Retinal pigment epithelial cell (primary cell): Measurements from ENCODE around the gene PCMTD2.
A peak's percentile ranks its signal among the peaks of the same experiment; 100 is the strongest.

Experiments used
- DNase-seq: peaks from one replicate; pipeline ENCODE4 v3.0.0-alpha.2; 2010; ENCODE audit warnings: low read depth
- H3K4me3 ChIP-seq: 2 replicates; pipeline ENCODE4 v1.5.1; 2011; ENCODE audit warnings: mild to moderate bottlenecking, low read length, control low read depth, moderate library complexity
- TF ChIP-seq, protein P1 (sequence below): conservative IDR thresholded peaks from 2 replicates; pipeline ENCODE4 v1.5.1; 2011; ENCODE audit warnings: low read depth, low read length, control low read depth, inconsistent platforms

PCMTD2 gene

DNA sequence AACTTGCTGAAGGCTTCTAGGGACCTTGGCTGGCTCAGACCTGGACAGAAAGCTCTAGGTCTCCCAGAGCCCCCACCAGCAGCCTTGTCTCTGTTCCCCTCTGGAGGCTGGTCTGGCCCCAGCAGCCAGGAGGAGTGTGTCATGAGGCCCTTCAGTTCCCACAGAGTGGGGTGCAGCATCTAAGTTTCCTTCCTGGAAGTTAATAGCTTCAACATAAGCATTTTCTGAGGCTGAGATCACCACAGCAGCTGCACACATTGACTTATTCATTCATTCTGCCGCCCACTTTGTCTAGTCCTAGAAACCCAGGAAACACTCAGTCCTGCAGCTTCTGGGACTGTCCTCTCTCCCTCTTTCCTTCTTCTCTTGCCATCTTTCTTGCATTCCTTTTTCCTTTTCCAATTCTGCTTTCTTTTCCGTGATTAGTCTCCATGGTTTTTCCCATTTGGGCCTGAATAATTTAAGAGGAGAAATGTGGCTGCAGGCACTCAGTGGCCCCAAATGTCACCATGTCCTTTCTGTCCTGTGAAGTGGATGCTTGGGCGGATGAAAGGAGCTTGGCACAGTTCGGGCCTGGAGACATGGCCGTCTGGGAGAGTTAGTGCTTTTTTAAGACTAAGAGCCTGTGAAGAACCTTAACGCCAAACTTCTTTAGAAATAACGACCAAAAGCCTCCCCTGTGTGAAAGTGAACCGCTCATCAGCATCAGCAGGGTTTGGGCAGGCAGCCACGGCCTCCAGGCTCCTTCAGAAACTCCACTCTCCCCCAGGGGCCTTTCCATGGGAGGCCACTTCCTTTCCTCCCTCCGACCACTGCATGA is 31.0 kb upstream of the PCMTD2 start:
- DNase-seq: peak; percentile 32
- TF ChIP-seq, protein P1, sequence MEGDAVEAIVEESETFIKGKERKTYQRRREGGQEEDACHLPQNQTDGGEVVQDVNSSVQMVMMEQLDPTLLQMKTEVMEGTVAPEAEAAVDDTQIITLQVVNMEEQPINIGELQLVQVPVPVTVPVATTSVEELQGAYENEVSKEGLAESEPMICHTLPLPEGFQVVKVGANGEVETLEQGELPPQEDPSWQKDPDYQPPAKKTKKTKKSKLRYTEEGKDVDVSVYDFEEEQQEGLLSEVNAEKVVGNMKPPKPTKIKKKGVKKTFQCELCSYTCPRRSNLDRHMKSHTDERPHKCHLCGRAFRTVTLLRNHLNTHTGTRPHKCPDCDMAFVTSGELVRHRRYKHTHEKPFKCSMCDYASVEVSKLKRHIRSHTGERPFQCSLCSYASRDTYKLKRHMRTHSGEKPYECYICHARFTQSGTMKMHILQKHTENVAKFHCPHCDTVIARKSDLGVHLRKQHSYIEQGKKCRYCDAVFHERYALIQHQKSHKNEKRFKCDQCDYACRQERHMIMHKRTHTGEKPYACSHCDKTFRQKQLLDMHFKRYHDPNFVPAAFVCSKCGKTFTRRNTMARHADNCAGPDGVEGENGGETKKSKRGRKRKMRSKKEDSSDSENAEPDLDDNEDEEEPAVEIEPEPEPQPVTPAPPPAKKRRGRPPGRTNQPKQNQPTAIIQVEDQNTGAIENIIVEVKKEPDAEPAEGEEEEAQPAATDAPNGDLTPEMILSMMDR: no peak
- no peak overlapping the region for H3K4me3 ChIP-seq

DNA sequence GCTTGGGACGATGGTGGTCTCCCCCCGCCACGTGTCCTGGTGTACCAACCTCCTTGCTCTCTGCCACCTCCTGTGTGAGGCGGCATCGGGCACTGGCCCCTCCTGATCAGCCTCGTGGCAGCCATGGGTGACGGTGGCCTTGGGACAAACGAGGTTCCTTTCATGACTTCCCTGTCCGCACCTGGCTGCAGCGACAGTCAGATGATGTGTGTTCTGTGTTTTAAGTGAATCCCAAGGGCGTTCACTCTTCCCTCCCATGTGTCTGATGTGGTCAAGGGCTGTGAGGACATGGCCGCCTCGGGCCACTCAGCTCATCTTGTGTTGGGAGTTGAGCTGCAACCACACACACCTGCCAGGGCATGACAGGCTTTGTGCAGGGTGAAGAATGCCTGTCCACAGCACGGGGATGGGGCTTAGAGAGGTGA is 30.4 kb upstream of the PCMTD2 start:
- no peak for DNase-seq
- no peak overlapping the region for H3K4me3 ChIP-seq
- TF ChIP-seq, protein P1: no peak

DNA sequence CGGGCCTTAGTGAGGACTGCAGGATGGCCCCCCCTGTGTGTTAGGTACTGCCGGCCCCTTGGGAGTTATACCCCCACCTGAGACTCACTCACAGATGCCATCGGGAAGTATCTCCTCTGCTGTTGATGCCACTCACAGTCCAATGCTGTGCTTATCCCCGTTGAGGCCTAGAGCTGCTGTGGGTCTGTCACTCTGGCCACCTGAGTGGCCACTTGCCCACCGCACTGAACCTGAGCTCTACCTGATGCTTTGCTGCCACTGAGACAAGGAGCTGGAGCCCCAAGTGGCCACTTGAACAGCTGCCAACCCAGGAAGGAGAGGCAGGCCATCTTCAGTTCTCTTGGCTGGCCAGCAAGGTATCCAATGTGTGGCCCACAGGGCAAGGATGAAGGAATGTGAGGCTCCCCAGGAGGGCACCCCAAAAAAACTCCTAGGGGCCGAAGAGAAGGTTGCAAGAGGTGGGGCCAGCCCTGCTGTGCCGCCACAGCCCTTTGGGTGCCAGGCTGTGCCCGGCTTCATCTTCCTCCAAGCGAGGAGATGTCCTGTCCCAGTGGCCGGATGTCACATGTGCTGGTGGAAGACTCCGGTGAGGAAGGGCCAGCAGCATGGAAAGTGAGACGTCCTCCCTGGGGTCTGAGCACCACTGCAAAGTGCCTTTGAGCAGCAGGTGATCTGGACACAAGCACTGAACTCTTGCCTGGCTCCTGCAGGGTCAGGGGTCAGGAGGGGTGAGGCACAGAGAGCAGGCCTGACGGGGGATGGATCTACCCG is 29.5 kb upstream of the PCMTD2 start:
- H3K4me3 ChIP-seq: no peak overlapping the region
- TF ChIP-seq, protein P1: no peak
- DNase-seq: no peak

DNA sequence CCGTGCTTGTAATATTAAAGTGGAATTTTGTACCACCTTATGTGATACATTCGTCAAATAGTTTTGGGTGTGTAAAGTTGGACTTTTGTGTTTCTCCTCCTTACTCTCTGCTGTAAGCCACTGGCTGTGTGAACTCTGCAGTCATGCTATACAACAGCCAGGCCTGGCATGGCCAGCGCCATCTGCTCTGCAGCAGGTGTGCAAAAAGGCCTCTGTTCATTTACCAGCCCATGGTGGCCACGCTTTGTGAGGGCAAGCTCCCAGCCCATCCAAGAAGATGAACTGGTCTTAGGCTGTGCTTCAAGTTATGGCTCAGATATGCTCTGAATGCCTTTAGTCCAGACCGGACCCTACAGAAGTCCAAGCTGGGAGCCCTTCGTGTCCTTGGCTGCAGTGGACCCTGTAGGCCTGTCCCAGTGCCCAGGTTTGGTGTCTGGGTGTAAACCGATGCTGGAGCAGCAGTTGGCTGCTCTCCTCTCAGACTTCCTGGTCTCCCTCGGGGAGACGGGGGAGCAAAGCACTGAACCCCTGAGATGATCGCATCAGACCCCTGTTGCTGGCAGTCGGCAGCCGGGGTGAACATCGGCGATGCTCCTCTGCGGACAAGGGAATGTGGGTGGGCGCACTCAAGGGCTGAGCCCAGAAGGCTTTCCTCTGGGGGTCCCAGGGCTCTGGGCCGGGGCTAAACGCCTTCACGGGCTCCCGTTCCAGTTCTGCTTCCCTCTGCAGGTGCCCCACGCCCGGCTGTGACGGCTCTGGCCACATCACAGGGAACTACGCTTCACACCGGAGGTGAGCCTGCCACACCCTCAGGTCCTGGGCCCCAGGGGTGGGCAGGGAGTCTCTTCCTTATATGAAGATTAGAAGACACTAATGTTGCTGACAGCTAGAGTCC is 28.6 kb upstream of the PCMTD2 start:
- no peak for DNase-seq
- H3K4me3 ChIP-seq: no peak overlapping the region
- TF ChIP-seq, protein P1: no peak

DNA sequence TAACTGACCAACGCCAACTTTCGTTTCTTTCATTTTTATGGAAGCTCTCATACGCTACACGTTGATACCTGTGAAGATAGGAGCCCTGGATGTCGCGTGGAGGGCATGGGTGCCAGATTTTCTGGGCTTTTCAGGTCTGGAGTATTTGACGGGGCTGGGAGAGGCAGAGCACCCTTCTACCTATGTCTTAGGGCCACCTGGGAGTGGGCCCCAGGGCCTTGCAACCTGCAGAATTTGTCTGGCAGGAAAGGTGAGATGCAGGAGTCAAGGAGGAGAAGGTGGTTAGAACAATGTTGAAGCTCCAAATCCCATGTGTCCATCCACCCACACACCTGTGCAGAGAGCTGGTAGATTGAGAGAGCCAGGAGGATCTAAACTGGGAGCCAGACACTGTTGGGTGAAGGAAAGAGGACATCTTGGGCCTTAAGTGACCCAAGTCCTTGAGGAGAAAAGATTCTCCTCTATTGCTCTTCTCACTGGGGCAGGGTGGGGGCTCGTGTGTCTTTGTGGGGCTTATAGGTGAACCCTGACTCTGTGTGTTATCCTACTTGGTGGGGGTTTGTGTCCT is 27.4 kb upstream of the PCMTD2 start:
- no peak overlapping the region for H3K4me3 ChIP-seq
- TF ChIP-seq, protein P1: no peak
- DNase-seq: no peak

DNA sequence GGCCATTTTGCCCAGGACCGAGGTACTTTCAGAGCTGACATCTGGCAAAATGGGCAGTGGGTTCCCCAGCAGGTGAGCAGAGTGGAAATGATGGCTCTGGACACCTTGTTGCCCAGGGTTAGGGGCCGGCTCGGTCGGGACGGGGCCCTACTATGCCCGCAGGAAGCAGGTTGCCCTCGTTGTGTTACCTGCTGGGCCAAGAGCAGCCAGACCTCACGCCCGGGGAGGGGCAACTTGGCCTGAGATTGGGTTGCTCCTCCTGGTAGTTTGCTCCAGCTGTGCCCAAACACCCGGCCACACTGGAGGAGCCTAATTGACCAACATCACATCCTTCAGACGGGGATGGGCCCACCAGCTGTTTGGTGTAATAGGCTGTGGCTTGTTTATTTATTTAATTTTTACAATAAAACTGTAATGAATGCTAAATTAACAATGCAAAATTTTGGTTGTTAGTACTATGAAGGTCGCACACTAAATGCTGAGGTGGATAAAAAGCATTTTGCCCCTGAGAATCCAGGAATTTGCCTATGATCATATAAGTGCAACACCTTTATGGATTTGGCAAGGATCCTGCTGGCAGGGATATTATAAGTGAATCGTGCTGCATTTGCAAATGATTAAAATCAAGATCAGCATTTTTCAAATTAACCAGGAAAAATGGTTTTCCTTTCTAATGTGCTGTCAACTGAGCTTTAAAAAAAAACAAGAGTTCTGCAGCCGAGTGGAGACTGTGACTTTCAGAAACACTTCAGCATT is 26.6 kb upstream of the PCMTD2 start:
- DNase-seq: no peak
- TF ChIP-seq, protein P1: no peak
- H3K4me3 ChIP-seq: no peak overlapping the region
